GM21825 (cell line): Measurements from ENCODE around the gene WBP2NL.
"Not testable (repeated sequence)": the region's sequence is repeated elsewhere in the genome, so short reads cannot be mapped to it uniquely, and the experiment has no call there.

ENCODE experiments used
- ATAC-seq: cut with Tn5 transposase; IDR thresholded peaks from one replicate; pipeline ENCODE4 v1.9.1; 2021; ENCODE audit warnings: mild to moderate bottlenecking, moderate library complexity; ENCODE audit not compliant: unreplicated experiment

The WBP2NL gene

GRCh38 chr22:42070517-42071422, 72.2 kb downstream of the WBP2NL start, which contains the start of gene NAGA:
TSS of gene NAGA (minus strand) at chr22:42070812. CDS start at chr22:42070297, 515 bp downstream.
- ATAC-seq: peak; percentile 84

GRCh38 chr22:42071508-42071907, 72.9 kb downstream of the WBP2NL start:
- not testable (repeated sequence) for ATAC-seq

- ATAC-seq: no peak
Measured at GRCh38 chr22:42072606-42073330, 74.2 kb downstream of the WBP2NL start.

GRCh38 chr22:42073621-42074041, 75.0 kb downstream of the WBP2NL start:
- ATAC-seq: no peak

GRCh38 chr22:42074132-42074811, 75.7 kb downstream of the WBP2NL start, which contains the start of gene PHETA2:
TSS of gene PHETA2 (plus strand) at chr22:42074248. CDS start at chr22:42077294, 3,046 bp downstream.
- ATAC-seq: no peak

GRCh38 chr22:42074846-42075676, 76.5 kb downstream of the WBP2NL start:
- no peak for ATAC-seq

- no peak for ATAC-seq
Measured at GRCh38 chr22:42076764-42077485, 78.3 kb downstream of the WBP2NL start.

- no peak for ATAC-seq
Measured at GRCh38 chr22:42077486-42078125, 79.0 kb downstream of the WBP2NL start.
